Coronary artery (tissue), 2 donors: ENCODE data around the gene ARHGEF1.

Experiments
- DNase-seq: peaks from one replicate; pipeline ENCODE4 v3.0.0-alpha.2; 2017; ENCODE audit warnings: low spot score
- H3K27ac ChIP-seq, 2 donors: fragments of 200-600 bp; sonication (generic); one replicate each; pipeline ENCODE4 v1.5.1; 2016 to 2019
- H3K4me3 ChIP-seq: fragments of 200-600 bp; sonication (generic); 2 replicates; pipeline ENCODE4 v1.5.1; 2016; ENCODE audit warnings: mild to moderate bottlenecking, moderate library complexity
- CTCF ChIP-seq: fragments of 200-600 bp; sonication (generic); IDR thresholded peaks from one replicate; pipeline ENCODE4 v1.5.1; 2019; ENCODE audit warnings: antibody characterized with exemption

Gene ARHGEF1

GRCh38 chr19:41926028-41926762 is 43.2 kb downstream of the ARHGEF1 start:
- Histone ChIP-seq H3K27ac (no peak overlapping the region), H3K4me3 (no peak overlapping the region)
- DNase-seq, result no peak
- no peak for TF ChIP-seq CTCF

DNA sequence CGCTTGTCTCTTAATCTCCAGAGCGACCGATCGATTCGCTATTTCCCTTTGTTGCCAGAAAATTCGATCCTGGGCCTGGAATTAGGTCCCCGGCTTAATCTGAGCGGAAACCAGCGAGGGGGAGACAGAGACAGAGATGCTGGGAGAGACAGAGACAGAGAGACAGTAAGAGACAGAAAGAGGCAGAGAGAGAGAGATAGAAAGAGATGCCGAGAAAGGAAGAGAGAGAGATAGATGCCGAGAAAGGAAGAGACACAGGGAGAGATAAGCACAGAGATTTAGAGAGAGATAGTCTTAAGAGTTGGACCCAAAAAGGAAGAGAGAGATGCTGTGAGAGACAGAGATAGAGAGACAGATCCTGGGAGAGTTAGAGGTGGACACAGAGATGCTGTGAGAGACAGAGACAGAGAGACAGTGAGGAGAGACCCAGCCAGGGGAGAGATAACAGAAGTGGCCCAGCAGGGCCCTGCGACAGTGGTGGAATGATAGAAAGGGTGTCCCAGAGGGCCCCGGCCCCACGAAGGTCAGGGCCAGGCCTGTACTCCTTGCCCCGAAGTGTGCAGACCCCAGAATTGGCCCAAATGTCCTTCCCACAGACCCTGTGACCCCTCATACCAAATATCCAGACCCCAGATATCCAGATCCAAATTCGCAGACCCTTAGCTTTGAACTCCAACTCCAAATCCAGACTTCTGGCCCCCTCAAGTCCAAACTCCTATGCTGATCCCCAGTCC is 43.9 kb downstream of the ARHGEF1 start:
- no peak for TF ChIP-seq CTCF
- Histone ChIP-seq H3K27ac (no peak overlapping the region), H3K4me3 (no peak overlapping the region)
- DNase-seq, result no peak

DNA sequence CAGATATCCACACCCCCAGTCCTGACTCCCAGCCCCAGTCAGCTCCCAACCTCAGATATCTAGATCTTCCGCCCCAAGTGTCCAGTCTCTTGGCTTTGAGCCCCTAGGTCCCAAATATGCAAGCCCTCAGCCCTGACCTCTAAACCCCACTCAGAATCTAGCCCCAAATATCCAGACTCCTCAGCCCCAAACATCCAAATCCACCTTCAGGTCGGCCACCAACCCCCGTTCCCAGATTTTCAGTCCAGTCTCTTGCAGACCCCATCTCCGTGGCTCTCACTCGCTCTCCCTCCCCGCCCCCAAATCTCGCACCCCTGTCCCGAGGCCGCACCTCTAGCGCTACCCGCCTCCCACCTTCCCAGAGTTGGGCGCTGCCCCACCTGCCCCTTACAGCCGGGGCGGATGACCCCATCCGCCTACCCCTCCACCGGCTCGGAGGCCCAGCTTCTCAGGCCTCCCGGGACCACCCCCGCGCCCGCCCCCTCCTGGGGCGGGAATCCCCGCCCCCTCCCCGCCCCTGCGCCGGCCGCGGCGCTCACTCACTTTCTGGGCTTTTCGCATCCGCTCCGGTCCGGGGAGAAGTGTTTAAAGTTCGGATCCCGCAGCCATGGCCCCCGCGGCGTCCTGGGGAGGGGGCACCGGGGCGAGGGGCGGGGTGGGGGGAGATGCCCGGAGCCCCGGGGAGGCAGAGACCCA is 44.7 kb downstream of the ARHGEF1 start:
- no peak for TF ChIP-seq CTCF
- no peak overlapping the region for H3K27ac ChIP-seq

GRCh38 chr19:41928221-41928683 is 45.3 kb downstream of the ARHGEF1 start, which contains the start of gene ERFL:
TSS of gene ERFL (minus strand) at chr19:41928449. CDS start at chr19:41912919, 15,530 bp downstream.
- DNase-seq, result no peak
- TF ChIP-seq CTCF, result no peak
- Histone ChIP-seq H3K27ac (no peak within 1 kb of the TSS), H3K4me3 (peak within 1 kb of the TSS; percentile 66)

More for the DNA sequence above, 44.7 kb downstream of the ARHGEF1 start:
- peak overlapping the region; percentile 66 for H3K4me3 ChIP-seq
- DNase-seq, result no peak

GRCh38 chr19:41928754-41929535 is 46.0 kb downstream of the ARHGEF1 start:
- H3K27ac ChIP-seq, result no peak overlapping the region
- DNase-seq, result no peak
- peak overlapping the region; percentile 66 for H3K4me3 ChIP-seq
- no peak for TF ChIP-seq CTCF

DNA sequence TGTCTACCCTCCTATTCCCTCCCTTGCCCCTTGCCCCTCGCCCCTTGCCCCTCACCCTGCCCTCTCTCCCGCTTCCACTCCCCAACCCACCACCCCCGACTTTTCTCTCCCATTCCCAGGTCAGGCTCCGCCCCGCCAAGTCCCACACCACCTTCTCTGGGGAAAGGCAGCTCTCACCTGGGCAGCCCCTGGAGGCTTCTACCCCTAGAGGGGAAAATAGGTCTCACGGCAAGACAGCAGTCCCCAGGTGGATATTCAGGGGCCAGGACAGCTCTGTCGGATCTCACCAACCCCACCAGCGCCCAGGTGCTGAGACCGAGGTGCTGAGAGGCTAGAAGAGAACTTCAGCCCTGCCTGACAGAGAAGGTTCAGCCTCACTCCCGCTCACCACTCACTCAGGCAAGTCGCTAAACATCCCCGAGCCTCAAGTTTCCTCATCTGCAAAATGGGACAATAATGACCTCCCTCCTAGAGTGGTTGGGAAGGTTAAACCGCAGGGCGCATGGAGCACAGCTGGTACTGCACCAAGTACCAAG is 46.6 kb downstream of the ARHGEF1 start:
- no peak for DNase-seq
- no peak for TF ChIP-seq CTCF
- Histone ChIP-seq H3K4me3 (no peak overlapping the region), H3K27ac (no peak overlapping the region)
